GM19240 (cell line): ENCODE results near the gene HYAL3.
A peak's percentile ranks its signal among the peaks of the same experiment; 100 is the strongest.

Experiments used
- DNase-seq: peaks from one replicate; pipeline ENCODE4 v3.0.0; 2011; ENCODE audit warnings: low spot score; ENCODE audit not compliant: insufficient read length

Gene HYAL3

GRCh38 chr3:50330330-50330729 lies 31.1 kb upstream of the HYAL3 start:
- DNase-seq, result no peak

- peak; percentile 90 for DNase-seq
Measured at GRCh38 chr3:50327943-50328691, 28.9 kb upstream of the HYAL3 start, which contains the start of gene TUSC2. TUSC2 (minus strand) TSS chr3:50328223; CDS start chr3:50328099, 124 bp downstream.

- no peak for DNase-seq
Measured at GRCh38 chr3:50327129-50327528, 27.9 kb upstream of the HYAL3 start.

GRCh38 chr3:50326182-50326541 lies 27.0 kb upstream of the HYAL3 start:
- DNase-seq, result no peak

- DNase-seq, result no peak
Measured at GRCh38 chr3:50325497-50326181, 26.4 kb upstream of the HYAL3 start.

- DNase-seq, result no peak
Measured at GRCh38 chr3:50325113-50325480, 25.9 kb upstream of the HYAL3 start.

GRCh38 chr3:50324351-50325112 lies 25.3 kb upstream of the HYAL3 start:
- peak; percentile 43 for DNase-seq

- DNase-seq, result no peak
Measured at GRCh38 chr3:50323614-50324199, 24.5 kb upstream of the HYAL3 start.

GRCh38 chr3:50323092-50323600 lies 23.9 kb upstream of the HYAL3 start:
- no peak for DNase-seq

GRCh38 chr3:50322386-50323091 lies 23.3 kb upstream of the HYAL3 start, which contains the start of gene HYAL2:
HYAL2 (minus strand) TSS chr3:50322745; CDS start chr3:50320489, 2,256 bp downstream.
- no peak for DNase-seq

GRCh38 chr3:50322115-50322385 lies 22.8 kb upstream of the HYAL3 start:
- DNase-seq, result no peak

GRCh38 chr3:50321336-50322114 lies 22.3 kb upstream of the HYAL3 start:
- peak; percentile 80 for DNase-seq

GRCh38 chr3:50320853-50321335 lies 21.7 kb upstream of the HYAL3 start:
- peak; percentile 34 for DNase-seq

- DNase-seq, result no peak
Measured at GRCh38 chr3:50319894-50320625, 20.9 kb upstream of the HYAL3 start.

- DNase-seq, result no peak
Measured at GRCh38 chr3:50319181-50319893, 20.1 kb upstream of the HYAL3 start.

- DNase-seq, result no peak
Measured at GRCh38 chr3:50318615-50319014, 19.4 kb upstream of the HYAL3 start.

- DNase-seq, result no peak
Measured at GRCh38 chr3:50318163-50318562, 19.0 kb upstream of the HYAL3 start.

- DNase-seq, result no peak
Measured at GRCh38 chr3:50317300-50317699, 18.1 kb upstream of the HYAL3 start.
